AG09309 (cell line): ENCODE results near the gene TMCC2.

Source experiments
- DNase-seq: peaks from one replicate; pipeline ENCODE4 v3.0.0-alpha.2; 2010; ENCODE audit warnings: low read depth
- H3K4me3 ChIP-seq: 2 replicates; pipeline ENCODE4 v1.5.1; 2011; ENCODE audit warnings: mild to moderate bottlenecking, low read depth, low read length, moderate library complexity; ENCODE audit not compliant: control insufficient read depth
- TF ChIP-seq, protein P1 (sequence below): IDR thresholded peaks from 2 replicates; pipeline ENCODE4 v1.5.1; 2011; ENCODE audit warnings: mild to moderate bottlenecking, low read depth, low read length, inconsistent platforms; ENCODE audit not compliant: insufficient read depth, control insufficient read depth; ENCODE audit errors: missing control alignments

Gene TMCC2

DNA sequence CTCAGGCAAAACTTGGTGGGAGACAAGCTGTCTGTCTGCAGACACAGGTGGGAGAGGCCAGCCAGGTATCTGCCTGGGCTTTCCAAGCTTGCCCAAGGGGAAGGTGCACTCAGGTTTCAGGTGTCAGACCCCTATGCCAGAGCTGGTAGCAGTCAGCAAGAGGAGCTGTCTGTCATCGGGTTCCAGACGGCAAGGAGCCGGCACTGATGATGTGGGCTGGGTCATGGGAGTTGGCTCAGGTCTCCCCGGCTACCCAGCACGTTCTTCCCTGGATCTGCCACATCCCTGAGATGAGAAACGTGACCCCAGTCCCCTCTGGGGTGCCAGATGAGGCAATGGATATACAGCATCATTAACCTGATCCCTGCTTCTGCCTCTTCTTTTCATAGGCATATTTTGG, 23.0 kb downstream of the TMCC2 start:
- TF ChIP-seq, protein P1, sequence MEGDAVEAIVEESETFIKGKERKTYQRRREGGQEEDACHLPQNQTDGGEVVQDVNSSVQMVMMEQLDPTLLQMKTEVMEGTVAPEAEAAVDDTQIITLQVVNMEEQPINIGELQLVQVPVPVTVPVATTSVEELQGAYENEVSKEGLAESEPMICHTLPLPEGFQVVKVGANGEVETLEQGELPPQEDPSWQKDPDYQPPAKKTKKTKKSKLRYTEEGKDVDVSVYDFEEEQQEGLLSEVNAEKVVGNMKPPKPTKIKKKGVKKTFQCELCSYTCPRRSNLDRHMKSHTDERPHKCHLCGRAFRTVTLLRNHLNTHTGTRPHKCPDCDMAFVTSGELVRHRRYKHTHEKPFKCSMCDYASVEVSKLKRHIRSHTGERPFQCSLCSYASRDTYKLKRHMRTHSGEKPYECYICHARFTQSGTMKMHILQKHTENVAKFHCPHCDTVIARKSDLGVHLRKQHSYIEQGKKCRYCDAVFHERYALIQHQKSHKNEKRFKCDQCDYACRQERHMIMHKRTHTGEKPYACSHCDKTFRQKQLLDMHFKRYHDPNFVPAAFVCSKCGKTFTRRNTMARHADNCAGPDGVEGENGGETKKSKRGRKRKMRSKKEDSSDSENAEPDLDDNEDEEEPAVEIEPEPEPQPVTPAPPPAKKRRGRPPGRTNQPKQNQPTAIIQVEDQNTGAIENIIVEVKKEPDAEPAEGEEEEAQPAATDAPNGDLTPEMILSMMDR, result no peak

DNA sequence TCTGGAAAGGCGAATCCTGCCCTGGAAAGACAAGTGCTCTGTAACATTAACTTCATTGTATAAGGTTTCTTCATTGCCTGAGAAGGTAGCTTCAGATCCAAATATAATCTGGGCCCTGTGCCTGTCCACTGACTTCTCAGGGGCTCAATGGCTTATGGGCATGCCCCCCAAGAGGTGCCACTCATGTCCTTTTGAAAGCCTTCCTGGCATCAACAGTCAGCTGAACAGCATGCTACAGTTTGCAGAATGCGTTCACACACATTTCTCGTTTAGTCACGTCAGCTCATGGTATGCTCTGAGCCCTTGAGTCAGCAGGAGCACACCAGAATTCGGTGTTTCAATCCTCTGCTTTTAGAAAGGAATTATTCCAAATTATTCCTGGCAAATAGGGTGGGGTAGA, 23.8 kb downstream of the TMCC2 start:
- TF ChIP-seq, protein P1, result no peak
- no peak for DNase-seq
- no peak overlapping the region for H3K4me3 ChIP-seq

More for the DNA sequence above, 23.0 kb downstream of the TMCC2 start:
- no peak overlapping the region for H3K4me3 ChIP-seq
- no peak for DNase-seq

DNA sequence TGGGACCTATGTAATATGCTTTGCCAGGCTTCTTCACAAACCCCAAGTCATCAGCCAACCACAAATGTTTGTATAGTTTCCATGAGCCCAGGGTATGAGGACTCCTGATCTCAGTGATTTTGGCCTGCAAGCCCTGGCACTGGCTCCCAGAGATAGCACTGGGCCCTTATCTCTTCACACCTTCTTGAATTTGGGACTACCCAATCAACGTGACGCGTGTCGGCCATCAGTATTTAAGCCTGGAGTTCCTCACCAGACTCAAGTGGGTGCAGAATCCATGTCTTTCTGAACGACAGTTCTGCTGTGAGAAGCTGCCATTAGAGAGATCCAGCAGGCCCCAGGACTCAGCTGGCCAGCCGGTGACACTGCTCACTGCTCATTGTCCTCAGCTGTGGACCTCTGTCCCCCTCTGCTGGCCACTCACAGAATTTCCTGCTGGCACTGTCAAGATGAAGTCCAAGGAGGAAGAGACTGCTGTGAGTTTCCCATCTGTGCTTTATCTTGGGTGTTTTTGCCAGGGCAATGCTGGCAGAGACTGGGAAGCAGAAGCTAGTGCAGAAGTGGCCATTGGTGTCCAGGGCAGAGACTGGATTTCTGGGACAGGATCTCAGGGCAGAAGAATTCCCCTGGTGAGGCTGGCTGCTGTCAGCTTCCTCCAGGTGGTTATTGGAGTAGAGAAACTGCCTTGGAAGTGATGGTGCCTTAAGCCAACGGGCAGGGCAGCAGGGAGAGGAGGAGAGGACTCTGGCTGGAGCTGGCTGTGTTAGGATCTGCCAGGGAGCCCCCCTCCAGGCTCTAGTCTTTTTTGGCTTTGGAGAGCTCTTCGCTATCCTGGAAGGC, 28.4 kb downstream of the TMCC2 start:
- TF ChIP-seq, protein P1, result peak; percentile 90
- no peak for DNase-seq
- no peak overlapping the region for H3K4me3 ChIP-seq

DNA sequence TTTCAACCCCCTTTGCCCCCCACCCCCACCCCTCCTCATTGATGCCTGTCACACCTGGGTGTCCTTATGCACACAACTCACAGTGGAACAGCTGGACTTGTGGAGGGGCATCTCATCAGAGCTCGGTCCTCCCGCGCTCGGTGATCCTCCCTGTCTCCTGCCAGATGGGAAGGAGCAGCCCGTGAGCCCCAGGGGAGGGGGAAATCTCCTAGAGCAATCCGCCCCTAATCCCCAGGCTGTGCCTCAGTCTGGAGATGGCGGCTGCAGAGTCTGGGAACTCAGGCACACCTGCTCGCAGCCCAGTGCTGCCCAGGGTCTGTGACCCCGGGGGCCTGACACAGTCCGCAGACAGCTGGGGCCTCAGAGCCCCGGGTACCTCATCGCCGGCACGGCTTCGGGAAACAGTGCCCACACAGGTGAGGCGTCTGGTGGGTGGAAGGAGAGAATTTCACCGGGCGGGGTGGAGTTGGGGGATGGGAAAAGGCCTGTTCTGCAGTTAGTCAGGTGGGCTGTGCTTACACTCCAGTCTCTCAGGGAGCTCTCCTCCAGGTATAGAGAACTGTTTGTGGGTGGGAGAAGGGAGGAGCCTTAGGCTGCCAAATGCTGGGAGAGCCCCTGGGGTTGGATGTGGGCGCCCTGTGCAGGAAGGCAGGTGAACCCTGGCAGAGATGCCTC, 29.3 kb downstream of the TMCC2 start:
- TF ChIP-seq, protein P1, result no peak
- H3K4me3 ChIP-seq, result no peak overlapping the region
- no peak for DNase-seq

DNA sequence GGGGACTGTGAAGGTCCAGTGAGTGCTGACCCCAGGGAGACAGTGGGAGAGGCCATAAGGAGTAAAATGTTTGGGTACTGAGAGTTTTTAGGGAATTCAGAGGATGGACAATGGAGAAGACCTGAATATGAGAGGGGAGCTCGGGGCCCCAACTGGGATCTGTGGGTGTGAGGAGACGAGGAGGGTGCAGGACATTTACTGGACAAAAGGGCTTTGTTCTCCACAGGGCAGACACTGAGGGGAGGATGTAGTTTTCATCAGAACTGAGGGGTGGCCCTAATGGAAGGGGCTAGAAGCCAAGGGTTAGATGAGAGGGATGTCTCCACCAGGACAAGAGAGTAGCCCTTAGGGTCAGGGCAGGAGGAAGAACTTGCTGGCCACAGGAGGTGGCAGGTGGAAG, 30.0 kb downstream of the TMCC2 start:
- H3K4me3 ChIP-seq, result no peak overlapping the region
- TF ChIP-seq, protein P1, result no peak
- DNase-seq, result no peak

DNA sequence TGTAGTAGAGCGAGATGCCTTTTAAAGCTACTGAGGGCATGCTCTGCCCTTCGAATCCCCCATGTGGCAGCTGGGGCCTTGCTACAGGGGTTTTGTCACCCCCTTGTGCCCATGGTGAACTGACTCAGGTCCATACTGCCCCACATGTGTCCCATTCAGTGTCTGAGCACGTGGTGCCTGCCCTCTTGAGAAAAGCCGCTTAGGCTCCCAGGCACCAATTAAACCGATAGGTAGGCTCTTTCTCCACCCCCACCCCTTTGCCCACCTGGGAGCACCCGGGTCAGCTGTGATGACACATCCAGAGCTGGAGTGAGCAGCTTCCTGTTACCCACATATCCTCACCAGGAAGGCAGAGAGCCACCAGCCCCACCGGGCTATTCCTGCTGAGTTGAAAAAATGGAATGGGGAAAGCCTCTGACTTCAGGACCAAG, 30.5 kb downstream of the TMCC2 start:
- H3K4me3 ChIP-seq, result no peak overlapping the region
- TF ChIP-seq, protein P1, result no peak
- no peak for DNase-seq
